ENCODE measurements around the gene SLC22A2. TPM values are rescaled to one million over a fixed set of nuclear protein-coding genes. Genes with fewer than 3 reads are reported as not detected.

Gene SLC22A2
- total and polyA plus RNA-seq, 4 donors: not detected

- no peaks in the 10 kb centered on the region for H3K36me3 ChIP-seq (ENCODE audit: control insufficient read depth in 4 of 4, insufficient read depth in 3 of 4, low read depth in 1 of 4, low read length in 3 of 4)
- H3K4me3 ChIP-seq (ENCODE audit: low read depth in 1 of 3, low read length in 3 of 3): no peak overlapping the region
- H3K4me1 ChIP-seq (ENCODE audit: control insufficient read depth in 4 of 4, insufficient read depth in 4 of 4, low read length in 3 of 4): peaks cover 0 to 5% (median 1%) of the 10 kb centered on the region in 4 donors
- no peaks in the 10 kb centered on the region for H3K27me3 ChIP-seq (ENCODE audit: control insufficient read depth in 4 of 4, insufficient read depth in 4 of 4, low read length in 3 of 4)
- H3K27ac ChIP-seq (ENCODE audit: low read depth in 1 of 2, low read length in 2 of 2): no peak overlapping the region
- no peak for DNase-seq (ENCODE audit: low spot score)
- TF ChIP-seq RXRA (IDR thresholded peaks at IDR 0.05) (no peak), SP1 (IDR thresholded peaks at IDR 0.05) (no peak), RAD21 (IDR thresholded peaks at IDR 0.05) (peak in 1 of 2 donors; percentile 23), HNF4G (IDR thresholded peaks at IDR 0.05) (peak; percentile 41), HNF4A (conservative IDR thresholded peaks at IDR 0.05) (peak; percentile 59 to 70)
- H3K9ac ChIP-seq (ENCODE audit: low read depth in 1 of 2, low read length in 2 of 2): no peak overlapping the region
- WGBS: 35% methylated on average over 4 of the region's 4 CpGs
- H3K9me3 ChIP-seq (ENCODE audit: control insufficient read depth in 4 of 4, low read length in 3 of 4): no peaks in the 10 kb centered on the region
Measured at GRCh38 chr6:160217863-160218262, 40.8 kb downstream of the SLC22A2 start.

GRCh38 chr6:160217073-160217472 lies 41.5 kb downstream of the SLC22A2 start:
- Histone ChIP-seq H3K27ac (ENCODE audit: low read depth in 1 of 2, low read length in 2 of 2) (no peak overlapping the region), H3K27me3 (ENCODE audit: control insufficient read depth in 4 of 4, insufficient read depth in 4 of 4, low read length in 3 of 4) (no peaks in the 10 kb centered on the region), H3K36me3 (ENCODE audit: control insufficient read depth in 4 of 4, insufficient read depth in 3 of 4, low read depth in 1 of 4, low read length in 3 of 4) (no peaks in the 10 kb centered on the region), H3K9me3 (ENCODE audit: control insufficient read depth in 4 of 4, low read length in 3 of 4) (no peaks in the 10 kb centered on the region), H3K9ac (ENCODE audit: low read depth in 1 of 2, low read length in 2 of 2) (no peak overlapping the region), H3K4me3 (ENCODE audit: low read depth in 1 of 3, low read length in 3 of 3) (no peak overlapping the region), H3K4me1 (ENCODE audit: control insufficient read depth in 4 of 4, insufficient read depth in 4 of 4, low read length in 3 of 4) (peaks cover 0 to 5% (median 1%) of the 10 kb centered on the region in 4 donors)
- 88% methylated on average over 1 of the region's 1 CpG for WGBS
- TF ChIP-seq TAF1 (conservative IDR thresholded peaks at IDR 0.05): no peak
- TF ChIP-seq HNF4G (IDR thresholded peaks at IDR 0.05): no peak
- TF ChIP-seq NR2F2 (IDR thresholded peaks at IDR 0.05): no peak
- no peak for TF ChIP-seq FOXA1 (IDR thresholded peaks at IDR 0.05)
- TF ChIP-seq CTCF (IDR thresholded peaks at IDR 0.05; ENCODE audit: low read depth, low read length, missing input control): no peak
- no peak for TF ChIP-seq SP1 (IDR thresholded peaks at IDR 0.05)
- no peak for TF ChIP-seq ATF3 (IDR thresholded peaks at IDR 0.05)
- TF ChIP-seq HNF4A (conservative IDR thresholded peaks at IDR 0.05): no peak
- no peak for TF ChIP-seq RAD21 (IDR thresholded peaks at IDR 0.05)
- TF ChIP-seq JUND (IDR thresholded peaks at IDR 0.05): no peak
- no peak for TF ChIP-seq RXRA (IDR thresholded peaks at IDR 0.05)
- DNase-seq (ENCODE audit: low spot score): no peak

GRCh38 chr6:160215232-160215631 lies 43.4 kb downstream of the SLC22A2 start:
- H3K27me3 ChIP-seq (ENCODE audit: control insufficient read depth in 4 of 4, insufficient read depth in 4 of 4, low read length in 3 of 4): no peaks in the 10 kb centered on the region
- H3K9ac ChIP-seq (ENCODE audit: low read depth in 1 of 2, low read length in 2 of 2): no peak overlapping the region
- 61% methylated on average over 3 of the region's 3 CpGs for WGBS
- H3K4me1 ChIP-seq (ENCODE audit: control insufficient read depth in 4 of 4, insufficient read depth in 4 of 4, low read length in 3 of 4): peaks cover 0 to 5% (median 1%) of the 10 kb centered on the region in 4 donors
- H3K9me3 ChIP-seq (ENCODE audit: control insufficient read depth in 4 of 4, low read length in 3 of 4): no peaks in the 10 kb centered on the region
- no peak overlapping the region for H3K27ac ChIP-seq (ENCODE audit: low read depth in 1 of 2, low read length in 2 of 2)
- H3K4me3 ChIP-seq (ENCODE audit: low read depth in 1 of 3, low read length in 3 of 3): no peak overlapping the region
- no peaks in the 10 kb centered on the region for H3K36me3 ChIP-seq (ENCODE audit: control insufficient read depth in 4 of 4, insufficient read depth in 3 of 4, low read depth in 1 of 4, low read length in 3 of 4)
- no peak for DNase-seq (ENCODE audit: low spot score)
- no peak for TF ChIP-seq SP1 (IDR thresholded peaks at IDR 0.05)
- no peak for TF ChIP-seq ATF3 (IDR thresholded peaks at IDR 0.05)
- no peak for TF ChIP-seq FOXA1 (IDR thresholded peaks at IDR 0.05)
- no peak for TF ChIP-seq GABPA (IDR thresholded peaks at IDR 0.05 in 1 of 2, conservative IDR thresholded peaks at IDR 0.05 in 1 of 2)
- TF ChIP-seq FOXA2 (IDR thresholded peaks at IDR 0.05): no peak
- TF ChIP-seq RAD21 (IDR thresholded peaks at IDR 0.05): no peak
- TF ChIP-seq CTCF (IDR thresholded peaks at IDR 0.05; ENCODE audit: low read depth, low read length, missing input control): no peak
- TF ChIP-seq REST (IDR thresholded peaks at IDR 0.05): no peak
- TF ChIP-seq, protein P1, sequence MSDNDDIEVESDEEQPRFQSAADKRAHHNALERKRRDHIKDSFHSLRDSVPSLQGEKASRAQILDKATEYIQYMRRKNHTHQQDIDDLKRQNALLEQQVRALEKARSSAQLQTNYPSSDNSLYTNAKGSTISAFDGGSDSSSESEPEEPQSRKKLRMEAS (IDR thresholded peaks at IDR 0.05): no peak
- TF ChIP-seq RXRA (IDR thresholded peaks at IDR 0.05): no peak
- TF ChIP-seq YY1 (IDR thresholded peaks at IDR 0.05): no peak
- TF ChIP-seq EGR1 (IDR thresholded peaks at IDR 0.05; ENCODE audit: low read depth in 2 of 2): no peak
- TF ChIP-seq HNF4G (IDR thresholded peaks at IDR 0.05): no peak
- TF ChIP-seq HNF4A (conservative IDR thresholded peaks at IDR 0.05): no peak

Measured in liver (tissue), 9 donors.